Dermis blood vessel endothelial cell (primary cell): ENCODE results near the gene NOL6. TPM values are rescaled to one million over a fixed set of nuclear protein-coding genes. Genes with fewer than 3 reads are reported as not detected.
A peak's percentile ranks its signal among the peaks of the same experiment; 100 is the strongest.
"Not testable (repeated sequence)": the region's sequence is repeated elsewhere in the genome, so short reads cannot be mapped to it uniquely, and the experiment has no call there.

ENCODE experiments used
- DNase-seq: peaks from one replicate; pipeline ENCODE4 v3.0.0; 2010
- total RNA-seq: library from RNA; depleted of rRNA; stranded (reverse); fragments of >200 nt; gene quantifications from 2 replicates; pipeline ENCODE4 v1.2.3, GENCODE V29; 2014

Gene NOL6
- total RNA-seq, 1 donor from 2014 or later = 15.5 TPM

DNA sequence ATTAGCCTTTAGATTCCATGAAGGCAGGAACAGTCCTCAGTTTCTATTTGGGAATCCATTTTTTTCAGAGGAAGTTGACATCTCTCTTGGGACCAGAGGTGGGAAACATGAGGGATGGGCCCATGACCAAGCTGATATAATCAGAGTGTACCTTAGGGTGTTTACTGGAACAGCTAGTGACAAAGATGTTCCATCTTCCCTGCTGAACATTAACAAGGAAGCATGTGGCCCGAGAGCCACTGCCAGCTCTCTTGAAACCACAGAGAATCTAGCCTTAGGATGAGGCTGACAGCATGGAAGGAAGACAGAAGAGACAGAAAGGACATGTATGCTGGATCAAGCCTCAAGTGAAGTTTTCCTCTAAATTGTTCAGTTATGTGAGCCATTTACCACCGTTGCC, 42.3 kb downstream of the NOL6 start:
- DNase-seq = no peak

DNA sequence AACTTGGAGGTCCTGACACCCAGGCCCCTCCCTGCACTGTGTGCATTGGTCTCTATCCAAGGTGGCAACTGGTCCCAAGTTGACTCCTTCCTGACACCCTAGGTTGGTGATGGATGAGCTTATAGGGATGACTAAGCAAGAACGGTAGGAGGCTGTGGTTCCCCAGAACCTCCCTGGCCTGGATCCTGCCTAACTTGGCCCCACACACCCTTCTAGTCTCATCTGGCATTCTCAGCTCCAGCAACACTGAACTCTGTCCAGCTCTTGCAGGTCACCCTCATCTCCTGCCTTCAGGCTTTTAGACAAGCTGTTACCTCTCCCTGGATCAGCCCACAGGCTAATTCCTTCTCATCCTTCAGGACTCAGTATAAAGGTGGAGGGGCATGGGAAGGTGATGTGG, 42.8 kb downstream of the NOL6 start:
- no peak for DNase-seq

DNA sequence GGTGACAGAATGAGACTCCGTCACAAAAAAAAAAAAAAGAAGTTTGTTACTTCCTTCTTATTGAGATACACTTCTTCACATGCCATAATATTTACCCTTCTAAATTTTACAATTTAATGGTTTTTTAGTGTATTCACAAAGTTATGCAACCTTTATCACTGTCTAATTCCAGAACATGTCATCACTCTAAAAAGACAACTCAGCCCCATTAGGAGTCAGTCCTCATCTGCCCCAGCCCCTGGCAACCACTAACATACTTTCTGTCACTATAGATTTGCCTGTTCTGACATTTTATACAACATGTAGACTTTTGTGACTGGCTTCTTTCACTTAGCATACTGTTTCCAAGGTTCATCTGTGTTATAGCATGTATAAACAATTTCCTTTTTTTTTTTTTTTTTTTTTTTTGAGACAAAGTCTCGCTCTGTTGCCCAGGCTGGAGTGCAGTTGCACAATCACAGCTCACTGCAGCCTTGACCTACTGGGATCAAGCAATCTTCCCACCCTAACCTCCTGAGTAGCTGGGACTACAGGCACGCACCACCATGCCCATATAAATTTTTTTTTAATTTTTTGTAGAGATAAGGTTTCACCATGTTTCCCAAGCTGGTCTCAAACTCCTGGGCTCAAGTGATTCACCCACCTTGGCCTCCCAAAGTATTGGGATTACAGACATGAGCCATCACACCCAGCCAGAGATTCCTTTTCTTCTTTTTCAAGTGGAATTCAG, 44.3 kb downstream of the NOL6 start:
- DNase-seq = no peak

DNA sequence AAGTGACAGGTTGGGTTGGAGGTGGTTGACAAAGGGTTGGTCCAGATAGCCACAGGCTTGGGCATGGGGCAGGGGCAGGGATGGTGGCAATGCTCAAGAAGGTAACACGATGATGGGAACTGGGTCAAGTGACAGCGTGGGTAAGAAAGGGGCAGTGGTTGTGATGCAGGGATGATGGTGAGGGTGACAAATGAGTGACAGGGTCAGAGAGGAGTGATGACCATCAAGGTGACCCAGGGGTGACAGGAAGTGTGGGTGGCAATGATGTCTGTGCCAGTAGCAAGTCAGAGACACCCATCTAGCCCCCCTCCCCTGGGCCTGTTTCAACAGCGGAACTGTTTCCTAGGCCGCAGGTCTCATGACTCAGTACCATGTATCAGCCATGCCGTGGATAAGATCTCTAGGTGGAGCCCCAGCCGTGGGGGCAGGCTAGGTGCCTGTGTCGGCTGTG, 46.9 kb downstream of the NOL6 start:
- DNase-seq = no peak

DNA sequence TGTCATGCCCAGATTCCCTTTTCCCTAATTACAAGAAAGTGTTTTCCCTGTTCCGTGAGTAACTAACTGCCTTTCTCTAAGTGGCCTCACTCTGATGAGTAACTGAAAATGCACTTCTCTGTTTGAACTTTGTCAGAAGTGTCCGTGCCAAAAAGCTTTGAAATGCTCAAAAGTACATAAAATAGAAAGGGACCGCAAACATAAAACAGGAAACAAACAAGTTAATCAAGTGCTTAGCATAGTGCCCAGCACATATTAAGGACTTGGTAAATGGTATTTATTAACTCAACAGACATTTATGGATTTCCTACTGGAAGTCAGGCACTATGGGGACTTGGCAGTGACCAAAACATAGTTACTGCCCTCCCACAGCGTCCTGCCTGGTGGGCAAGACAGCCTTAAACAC, 48.6 kb downstream of the NOL6 start:
- DNase-seq = no peak

DNA sequence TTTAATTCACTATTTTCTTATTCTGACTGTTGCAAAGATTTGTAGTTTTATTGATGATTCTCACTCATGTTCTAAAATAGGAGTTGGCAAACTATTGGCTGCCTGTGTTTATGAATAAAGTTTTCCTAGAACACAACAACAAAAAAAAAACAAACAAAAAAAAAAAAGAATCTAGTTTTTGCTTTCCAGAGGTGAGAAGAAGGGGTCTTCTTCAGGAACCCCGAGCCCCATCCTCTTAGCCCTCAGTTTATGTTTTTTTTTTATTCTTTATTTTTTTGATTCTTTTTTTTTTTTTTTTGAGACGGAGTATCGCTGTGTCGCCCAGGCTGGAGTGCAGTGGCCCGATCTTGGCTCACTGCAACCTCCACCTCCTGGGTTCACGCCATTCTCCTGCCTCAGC, 49.2 kb downstream of the NOL6 start:
- not testable (repeated sequence) for DNase-seq

DNA sequence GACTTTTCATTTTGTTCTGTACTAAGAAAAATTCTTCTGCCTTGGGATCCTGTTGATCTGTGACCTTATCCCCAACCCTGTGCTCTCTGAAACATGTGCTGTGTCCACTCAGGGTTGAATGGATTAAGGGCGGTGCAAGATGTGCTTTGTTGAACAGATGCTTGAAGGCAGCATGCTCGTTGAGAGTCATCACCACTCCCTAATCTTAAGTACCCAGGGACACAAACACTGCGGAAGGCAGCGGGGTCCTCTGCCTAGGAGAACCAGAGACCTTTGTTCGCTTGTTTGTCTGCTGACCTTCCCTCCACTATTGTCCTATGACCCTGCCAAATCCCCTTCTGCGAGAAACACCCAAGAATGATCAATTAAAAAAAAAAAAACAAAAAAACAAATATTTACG, 49.7 kb downstream of the NOL6 start:
- not testable (repeated sequence) for DNase-seq

DNA sequence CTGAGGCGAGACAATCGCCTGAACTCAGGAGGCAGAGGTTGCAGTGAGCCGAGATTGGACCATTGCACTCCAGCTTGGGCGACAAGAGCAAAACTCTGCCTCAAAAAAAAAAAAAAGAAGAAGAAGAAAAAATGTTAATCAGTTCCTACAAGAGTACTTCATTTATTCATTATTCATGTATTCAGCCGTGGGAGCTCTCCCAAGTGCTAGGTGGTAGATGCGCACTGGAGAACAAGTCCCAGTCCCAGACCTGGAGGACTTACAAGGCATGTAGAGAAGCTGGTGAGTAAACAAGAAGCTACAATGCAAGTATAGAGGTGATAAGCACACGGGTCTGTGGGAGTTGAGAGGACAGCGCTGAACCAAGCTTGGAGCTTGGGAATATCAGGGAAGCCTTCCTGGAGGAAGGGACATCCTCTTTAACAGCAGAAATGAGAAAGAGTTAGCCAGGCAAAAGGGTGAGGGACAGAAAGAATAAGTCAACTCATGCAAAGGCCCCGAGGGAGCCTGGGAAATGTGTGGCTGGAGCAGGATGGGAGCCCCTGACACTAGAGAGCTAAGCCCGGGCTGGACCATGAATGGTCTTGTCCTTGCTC, 53.9 kb downstream of the NOL6 start:
- no peak for DNase-seq

DNA sequence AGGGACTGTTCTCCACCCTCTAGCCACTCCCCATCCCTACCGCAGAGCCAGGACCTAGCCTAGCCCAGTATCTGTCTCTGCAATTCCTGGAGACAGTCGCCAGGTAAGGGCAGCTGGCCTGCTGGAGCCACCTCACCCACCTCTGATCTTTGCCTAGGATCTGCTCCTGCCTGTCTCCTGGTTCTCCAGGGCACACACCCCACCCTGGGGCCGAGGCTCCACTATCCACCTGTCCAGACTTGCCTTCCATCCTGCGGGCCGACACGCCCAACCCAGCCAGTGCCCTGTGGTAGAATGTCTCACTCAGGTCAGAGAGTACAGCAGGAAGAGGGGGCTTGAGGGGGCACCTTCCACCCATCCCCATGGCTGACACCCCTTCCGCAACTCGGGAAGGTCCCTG, 55.6 kb downstream of the NOL6 start:
- no peak for DNase-seq

DNA sequence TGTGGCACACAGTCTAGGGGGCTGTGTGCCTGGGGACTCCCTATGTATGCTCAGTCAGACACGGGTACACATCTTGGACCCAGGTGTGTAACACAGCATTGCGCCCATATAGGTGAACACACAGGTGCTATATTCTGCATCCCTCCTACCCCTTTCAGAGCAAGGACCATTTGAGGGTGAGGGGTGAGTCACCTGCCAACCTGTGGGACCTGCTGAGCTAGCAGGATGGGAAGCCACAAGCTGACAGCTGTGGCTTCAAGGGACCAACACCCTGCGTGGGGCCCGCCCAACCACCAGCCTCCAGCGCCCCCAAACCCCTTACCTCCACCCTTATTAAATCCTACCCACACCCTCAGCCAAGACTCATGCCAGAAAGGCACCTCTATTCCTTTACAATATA, 56.7 kb downstream of the NOL6 start:
- DNase-seq = no peak

DNA sequence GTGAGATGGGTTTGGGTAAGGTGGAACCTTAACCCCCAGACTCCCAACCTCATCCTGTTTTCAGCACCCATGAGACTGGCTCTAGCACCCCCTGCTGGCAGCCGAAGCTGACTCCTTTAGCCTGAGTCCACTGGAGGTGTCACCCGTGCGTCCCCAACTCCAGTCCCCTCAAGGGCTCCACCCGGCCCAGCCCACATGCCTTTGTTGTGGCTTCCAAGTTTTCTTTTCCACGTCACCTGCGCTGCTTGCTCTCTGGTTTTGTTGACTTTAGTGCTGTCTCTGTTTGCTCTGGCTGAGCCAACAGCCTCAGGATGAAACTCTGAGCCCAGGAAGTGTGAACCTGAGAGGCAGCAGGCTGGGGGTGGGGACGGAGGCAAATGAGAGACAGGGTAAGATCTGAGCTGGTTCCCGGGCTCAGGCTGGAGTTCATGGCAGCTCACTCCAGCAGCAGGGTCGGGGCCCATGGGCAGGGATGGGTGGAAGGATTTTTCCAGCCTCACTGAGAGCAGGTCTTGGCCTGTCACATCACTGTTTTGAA, 58.2 kb downstream of the NOL6 start:
- DNase-seq = peak; percentile 73

DNA sequence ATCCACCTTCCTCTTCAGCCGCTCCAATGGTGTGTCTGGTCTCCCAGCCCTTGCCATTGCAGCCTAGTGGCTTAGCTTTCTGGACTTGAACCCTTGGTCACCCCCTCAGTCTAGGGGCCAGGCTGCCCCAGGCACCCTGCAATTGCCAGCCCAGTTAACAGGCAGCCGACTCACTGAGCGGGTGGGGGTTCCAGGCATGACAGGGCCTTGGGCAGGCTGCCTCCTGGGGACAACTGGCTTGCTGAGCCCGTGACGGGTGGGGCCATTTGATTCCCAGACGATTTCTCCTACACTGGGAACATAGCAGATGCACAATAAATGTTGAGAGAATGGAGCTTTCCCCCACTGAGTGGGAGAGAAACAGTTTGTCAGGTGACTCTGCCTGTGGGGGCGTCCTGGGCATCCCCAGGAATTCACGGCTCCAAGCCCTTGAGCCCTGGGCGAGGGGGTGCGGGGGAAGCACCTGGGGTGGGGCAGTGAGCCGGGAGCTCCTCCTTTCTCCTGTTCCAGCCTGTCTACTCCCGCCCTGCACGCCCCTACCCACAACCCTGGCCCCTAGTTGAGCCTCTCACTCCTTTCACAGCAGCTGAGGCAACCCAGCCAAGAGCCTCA, 58.7 kb downstream of the NOL6 start:
- DNase-seq = no peak

DNA sequence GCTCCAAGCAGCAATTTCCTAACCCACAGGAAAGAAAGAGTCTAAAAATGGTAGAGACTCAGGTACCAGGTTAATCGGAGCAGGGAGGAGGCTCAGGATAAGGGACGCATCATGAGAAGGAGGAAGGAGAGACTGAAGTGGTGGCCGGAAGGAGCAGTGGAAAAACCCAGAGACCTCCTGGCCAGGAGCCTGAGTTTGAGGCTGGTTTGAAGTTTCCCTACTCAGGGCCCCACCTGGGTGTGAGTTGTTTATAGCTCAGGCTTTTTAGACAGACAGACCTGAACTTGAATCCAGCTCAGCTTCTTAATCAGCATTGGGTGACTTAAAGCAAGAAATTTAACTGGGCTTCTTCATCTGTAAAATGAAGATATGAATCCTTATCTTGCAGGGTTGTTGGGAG, 59.5 kb downstream of the NOL6 start:
- DNase-seq = no peak

Other genes with a start within 250 kb of the NOL6 start
- not detected in 2 replicates for gene SPINK4, start 233.8 kb downstream of the NOL6 start, total RNA-seq
- gene BAG1, start 209.2 kb downstream of the NOL6 start, total RNA-seq = 39.7 and 48.3 TPM in 2 replicates
- 106 and 116 TPM in 2 replicates for gene CHMP5, start 208.9 kb downstream of the NOL6 start, total RNA-seq
- gene NFX1, start 183.4 kb downstream of the NOL6 start, total RNA-seq = 14.5 and 17.7 TPM in 2 replicates
- gene AQP7, start 71.4 kb downstream of the NOL6 start, total RNA-seq = not detected in 2 replicates
- under 0.01 and 0.51 TPM in 2 replicates for gene AQP3, start 26.3 kb downstream of the NOL6 start, total RNA-seq
- gene ANKRD18B, start 50.3 kb upstream of the NOL6 start, total RNA-seq = under 0.01 and 1.4 TPM in 2 replicates